ENCODE data around the gene MAN1C1. TPM values are rescaled to one million over a fixed set of nuclear protein-coding genes. Genes with fewer than 3 reads are reported as not detected.

MAN1C1 gene
- total RNA-seq, 1 experiment from 2014 or later, result 0.11 TPM

DNA sequence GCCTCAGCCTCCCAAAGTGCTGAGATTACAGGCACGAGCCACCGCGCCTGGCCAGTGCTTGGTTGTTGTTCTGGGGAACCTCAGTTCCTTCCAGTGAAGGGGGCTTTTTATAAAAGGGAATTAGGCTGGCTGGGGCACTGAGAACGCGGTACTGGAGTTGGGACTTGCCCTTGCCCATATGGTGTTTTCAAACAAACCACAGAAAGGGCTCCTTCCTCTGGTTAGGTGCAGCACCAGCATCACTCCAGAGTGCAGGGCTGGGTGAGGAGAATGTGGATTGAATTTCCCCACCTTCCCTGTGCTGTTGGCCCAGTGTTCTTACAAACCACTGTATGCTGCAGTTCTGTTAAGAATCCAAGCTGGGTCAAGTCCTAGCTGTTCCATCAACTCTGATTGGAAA lies 5.3 kb downstream of the MAN1C1 start:
- POLR2A ChIA-PET (ENCODE audit: unreplicated experiment), result no interaction called here
- TF ChIP-seq EZH2phosphoT487 (IDR thresholded peaks at IDR 0.05; ENCODE audit: borderline replicate concordance, low read length) (no peak), EZH2 (IDR thresholded peaks at IDR 0.05; ENCODE audit: low read length, unreplicated experiment) (no peak)
- TF ChIP-seq, protein P1, sequence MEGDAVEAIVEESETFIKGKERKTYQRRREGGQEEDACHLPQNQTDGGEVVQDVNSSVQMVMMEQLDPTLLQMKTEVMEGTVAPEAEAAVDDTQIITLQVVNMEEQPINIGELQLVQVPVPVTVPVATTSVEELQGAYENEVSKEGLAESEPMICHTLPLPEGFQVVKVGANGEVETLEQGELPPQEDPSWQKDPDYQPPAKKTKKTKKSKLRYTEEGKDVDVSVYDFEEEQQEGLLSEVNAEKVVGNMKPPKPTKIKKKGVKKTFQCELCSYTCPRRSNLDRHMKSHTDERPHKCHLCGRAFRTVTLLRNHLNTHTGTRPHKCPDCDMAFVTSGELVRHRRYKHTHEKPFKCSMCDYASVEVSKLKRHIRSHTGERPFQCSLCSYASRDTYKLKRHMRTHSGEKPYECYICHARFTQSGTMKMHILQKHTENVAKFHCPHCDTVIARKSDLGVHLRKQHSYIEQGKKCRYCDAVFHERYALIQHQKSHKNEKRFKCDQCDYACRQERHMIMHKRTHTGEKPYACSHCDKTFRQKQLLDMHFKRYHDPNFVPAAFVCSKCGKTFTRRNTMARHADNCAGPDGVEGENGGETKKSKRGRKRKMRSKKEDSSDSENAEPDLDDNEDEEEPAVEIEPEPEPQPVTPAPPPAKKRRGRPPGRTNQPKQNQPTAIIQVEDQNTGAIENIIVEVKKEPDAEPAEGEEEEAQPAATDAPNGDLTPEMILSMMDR (conservative IDR thresholded peaks at IDR 0.05; ENCODE audit: low read depth, low read length), result no peak
- Histone ChIP-seq H3K4me1 (ENCODE audit: insufficient read depth, low read length) (peaks cover 3% of the 10 kb centered on the region; the same call in 1 of the 2 replicates), H3K9me3 (ENCODE audit: low read length) (no peaks in the 10 kb centered on the region), H3K36me3 (ENCODE audit: low read depth, low read length) (no peaks in the 10 kb centered on the region), H3K9me2 (replicated peaks; ENCODE audit: low read length) (no peaks in the 10 kb centered on the region), H3K27me3 (ENCODE audit: low read length) (peaks cover 7% of the 10 kb centered on the region; the same call in 1 of the 2 replicates), H3F3A (ENCODE audit: low read length, unreplicated experiment) (no peaks in the 10 kb centered on the region), H3K27ac (ENCODE audit: low read length) (no peak overlapping the region), H3K4me2 (ENCODE audit: low read length) (no peak overlapping the region), H3K4me3 (ENCODE audit: low read length) (no peak overlapping the region), H3K9ac (ENCODE audit: low read length) (no peak overlapping the region), H2AFZ (ENCODE audit: low read length) (no peak overlapping the region), H4K20me1 (ENCODE audit: low read length) (no peaks in the 10 kb centered on the region), H3K79me2 (ENCODE audit: low read length) (no peaks in the 10 kb centered on the region)
- BruUV-seq (replicated peaks), result no TSS peak
- intact Hi-C loops (cut with micrococcal nuclease), result no loop called here
- CTCF ChIA-PET, result no interaction called here
- DNase-seq, result no peak
- no peak for ATAC-seq

DNA sequence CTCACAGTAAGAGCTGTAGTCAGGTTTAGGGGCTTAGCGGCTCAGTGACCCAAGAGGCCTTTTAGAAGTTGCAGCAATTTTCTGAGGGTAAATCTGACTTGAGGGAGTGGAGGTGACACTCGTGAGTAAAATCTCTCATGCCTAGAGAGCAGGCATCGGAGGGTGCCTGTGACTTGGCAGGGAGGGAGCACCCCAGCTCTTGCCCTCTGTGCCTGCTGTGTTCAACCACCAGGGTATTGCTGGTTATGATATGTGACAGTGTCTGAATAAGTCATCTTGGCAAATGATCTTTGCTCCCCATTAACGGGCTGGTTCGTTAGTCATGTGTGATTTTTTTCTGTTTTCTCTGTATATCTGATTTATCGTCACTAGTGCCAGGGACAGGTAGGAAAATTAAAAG lies 5.9 kb downstream of the MAN1C1 start:
- H3K9ac ChIP-seq (ENCODE audit: low read length), result no peak overlapping the region
- no TSS peak for BruUV-seq (replicated peaks)
- no peak for ATAC-seq
- DNase-seq, result no peak
- H3F3A ChIP-seq (ENCODE audit: low read length, unreplicated experiment), result no peaks in the 10 kb centered on the region
- no peak overlapping the region for H3K27ac ChIP-seq (ENCODE audit: low read length)
- peaks cover 3% of the 10 kb centered on the region; the same call in 1 of the 2 replicates for H3K4me1 ChIP-seq (ENCODE audit: insufficient read depth, low read length)
- H2AFZ ChIP-seq (ENCODE audit: low read length), result no peak overlapping the region
- H3K27me3 ChIP-seq (ENCODE audit: low read length), result peaks cover 7% of the 10 kb centered on the region; the same call in 1 of the 2 replicates
- H3K9me2 ChIP-seq (replicated peaks; ENCODE audit: low read length), result no peaks in the 10 kb centered on the region
- H3K4me2 ChIP-seq (ENCODE audit: low read length), result no peak overlapping the region
- intact Hi-C loops (cut with micrococcal nuclease), result no loop called here
- TF ChIP-seq EZH2phosphoT487 (IDR thresholded peaks at IDR 0.05; ENCODE audit: borderline replicate concordance, low read length) (no peak), EZH2 (IDR thresholded peaks at IDR 0.05; ENCODE audit: low read length, unreplicated experiment) (no peak)
- TF ChIP-seq, protein P1 (conservative IDR thresholded peaks at IDR 0.05; ENCODE audit: low read depth, low read length), result no peak
- no peaks in the 10 kb centered on the region for H3K36me3 ChIP-seq (ENCODE audit: low read depth, low read length)
- POLR2A ChIA-PET (ENCODE audit: unreplicated experiment), result no interaction called here
- H3K79me2 ChIP-seq (ENCODE audit: low read length), result no peaks in the 10 kb centered on the region
- CTCF ChIA-PET, result no interaction called here
- no peaks in the 10 kb centered on the region for H4K20me1 ChIP-seq (ENCODE audit: low read length)
- H3K4me3 ChIP-seq (ENCODE audit: low read length), result no peak overlapping the region
- H3K9me3 ChIP-seq (ENCODE audit: low read length), result no peaks in the 10 kb centered on the region

DNA sequence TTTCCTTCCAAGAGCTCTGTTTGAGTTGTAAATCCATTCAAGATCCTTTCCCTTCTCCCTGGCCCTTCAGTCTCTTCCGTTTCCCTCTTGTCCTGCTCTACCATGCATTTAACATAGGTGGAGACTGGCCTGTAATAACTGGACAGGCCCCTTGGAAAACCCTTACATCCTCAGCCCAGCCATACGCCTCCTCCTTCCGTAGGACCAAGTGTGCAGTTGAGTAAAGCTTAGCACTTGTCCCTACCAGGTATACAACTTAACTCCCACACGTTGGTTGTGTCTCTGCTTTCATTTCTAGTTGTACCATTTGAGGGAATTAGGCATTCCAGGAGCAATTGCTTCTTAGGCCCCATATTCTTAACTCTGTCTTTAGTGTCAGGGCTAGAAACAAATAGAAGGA lies 6.4 kb downstream of the MAN1C1 start:
- Histone ChIP-seq H3K9me2 (replicated peaks; ENCODE audit: low read length) (no peaks in the 10 kb centered on the region), H3F3A (ENCODE audit: low read length, unreplicated experiment) (no peaks in the 10 kb centered on the region), H3K4me3 (ENCODE audit: low read length) (no peak overlapping the region), H3K9ac (ENCODE audit: low read length) (no peak overlapping the region), H3K27ac (ENCODE audit: low read length) (no peak overlapping the region), H3K4me2 (ENCODE audit: low read length) (no peak overlapping the region), H3K79me2 (ENCODE audit: low read length) (no peaks in the 10 kb centered on the region), H3K27me3 (ENCODE audit: low read length) (peaks cover 7% of the 10 kb centered on the region; the same call in 1 of the 2 replicates), H4K20me1 (ENCODE audit: low read length) (no peaks in the 10 kb centered on the region), H3K36me3 (ENCODE audit: low read depth, low read length) (no peaks in the 10 kb centered on the region), H3K9me3 (ENCODE audit: low read length) (no peaks in the 10 kb centered on the region), H3K4me1 (ENCODE audit: insufficient read depth, low read length) (no peaks in the 10 kb centered on the region), H2AFZ (ENCODE audit: low read length) (no peak overlapping the region)
- TF ChIP-seq EZH2 (IDR thresholded peaks at IDR 0.05; ENCODE audit: low read length, unreplicated experiment), result no peak
- TF ChIP-seq, protein P1 (conservative IDR thresholded peaks at IDR 0.05; ENCODE audit: low read depth, low read length), result no peak
- no peak for TF ChIP-seq EZH2phosphoT487 (IDR thresholded peaks at IDR 0.05; ENCODE audit: borderline replicate concordance, low read length)
- no TSS peak for BruUV-seq (replicated peaks)
- ChIA-PET POLR2A (ENCODE audit: unreplicated experiment) (no interaction called here), CTCF (no interaction called here)
- no peak for ATAC-seq
- intact Hi-C loops (cut with micrococcal nuclease), result no loop called here
- no peak for DNase-seq
